Measurements from ENCODE around the gene SCFD2.

DNA sequence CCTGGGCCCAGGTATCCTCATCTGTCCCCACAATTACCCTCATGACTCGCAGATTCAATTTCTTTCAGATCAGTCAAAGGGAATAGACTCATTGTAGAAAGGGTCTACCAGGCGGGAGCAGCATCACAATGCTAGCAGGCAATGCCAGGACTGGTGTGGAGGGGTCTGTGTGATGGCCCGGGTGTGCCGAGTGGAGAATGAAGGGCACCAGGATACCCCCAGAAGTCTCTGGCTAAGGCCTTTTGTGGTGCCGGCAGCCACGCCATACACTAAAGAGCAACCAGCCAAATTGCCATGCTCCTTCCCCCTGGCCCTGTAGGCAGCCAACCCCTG, 541.6 kb downstream of the SCFD2 start:
- TF ChIP-seq REST (IDR thresholded peaks at IDR 0.05; ENCODE audit: insufficient read depth in 1 of 2, low read depth in 2 of 2, low read length in 2 of 2) = no peak
- no peak for TF ChIP-seq POLR2AphosphoS5 (IDR thresholded peaks at IDR 0.05; ENCODE audit: low read depth, low read length)

All from PFSK-1 (cell line).